Renal cortical epithelial cell (primary cell): ENCODE results near the gene GEMIN7. TPM values are rescaled to one million over a fixed set of nuclear protein-coding genes. Genes with fewer than 3 reads are reported as not detected.

ENCODE experiments used
- DNase-seq: peaks from one replicate; pipeline ENCODE4 v3.0.0-alpha.2; 2011; ENCODE audit warnings: low read depth
- total RNA-seq: library from RNA; depleted of rRNA; stranded (reverse); fragments of >200 nt; gene quantifications from 2 replicates; pipeline ENCODE4 v1.2.3, GENCODE V29; 2014

GEMIN7 gene
- total RNA-seq, 1 donor from 2014 or later: 21.5 TPM

DNA sequence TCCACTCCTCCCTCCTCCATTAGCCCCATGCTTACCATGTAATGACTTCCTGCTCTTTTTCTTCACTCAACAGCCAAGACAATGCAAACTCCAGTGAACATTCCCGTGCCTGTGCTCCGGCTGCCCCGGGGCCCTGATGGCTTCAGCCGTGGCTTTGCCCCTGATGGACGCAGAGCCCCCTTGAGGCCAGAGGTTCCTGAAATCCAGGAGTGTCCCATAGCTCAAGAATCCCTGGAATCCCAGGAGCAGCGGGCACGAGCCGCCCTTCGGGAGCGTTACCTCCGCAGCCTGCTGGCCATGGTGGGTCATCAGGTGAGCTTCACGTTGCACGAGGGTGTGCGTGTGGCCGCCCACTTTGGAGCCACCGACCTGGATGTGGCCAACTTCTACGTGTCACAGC lies 11.0 kb downstream of the GEMIN7 start:
- DNase-seq: no peak

DNA sequence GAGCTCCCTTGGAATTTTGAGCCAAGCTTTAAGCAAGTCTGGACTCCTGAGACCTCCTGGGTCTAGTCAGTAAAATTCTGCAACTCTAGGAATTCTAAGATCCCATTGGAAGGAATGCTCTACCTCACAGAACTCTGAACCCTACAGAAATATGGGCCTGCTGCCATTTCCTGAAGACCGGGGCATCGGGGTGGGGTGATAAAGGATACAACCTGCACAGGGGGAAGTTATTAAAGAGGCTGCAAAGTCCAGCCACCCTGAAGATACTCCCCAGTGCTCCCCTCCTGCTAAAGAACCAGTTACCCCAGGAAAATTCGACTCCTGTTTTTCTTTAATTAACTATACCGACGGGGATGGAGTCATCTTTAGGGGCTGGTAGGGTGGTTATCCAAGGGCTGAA lies 11.5 kb downstream of the GEMIN7 start:
- no peak for DNase-seq

DNA sequence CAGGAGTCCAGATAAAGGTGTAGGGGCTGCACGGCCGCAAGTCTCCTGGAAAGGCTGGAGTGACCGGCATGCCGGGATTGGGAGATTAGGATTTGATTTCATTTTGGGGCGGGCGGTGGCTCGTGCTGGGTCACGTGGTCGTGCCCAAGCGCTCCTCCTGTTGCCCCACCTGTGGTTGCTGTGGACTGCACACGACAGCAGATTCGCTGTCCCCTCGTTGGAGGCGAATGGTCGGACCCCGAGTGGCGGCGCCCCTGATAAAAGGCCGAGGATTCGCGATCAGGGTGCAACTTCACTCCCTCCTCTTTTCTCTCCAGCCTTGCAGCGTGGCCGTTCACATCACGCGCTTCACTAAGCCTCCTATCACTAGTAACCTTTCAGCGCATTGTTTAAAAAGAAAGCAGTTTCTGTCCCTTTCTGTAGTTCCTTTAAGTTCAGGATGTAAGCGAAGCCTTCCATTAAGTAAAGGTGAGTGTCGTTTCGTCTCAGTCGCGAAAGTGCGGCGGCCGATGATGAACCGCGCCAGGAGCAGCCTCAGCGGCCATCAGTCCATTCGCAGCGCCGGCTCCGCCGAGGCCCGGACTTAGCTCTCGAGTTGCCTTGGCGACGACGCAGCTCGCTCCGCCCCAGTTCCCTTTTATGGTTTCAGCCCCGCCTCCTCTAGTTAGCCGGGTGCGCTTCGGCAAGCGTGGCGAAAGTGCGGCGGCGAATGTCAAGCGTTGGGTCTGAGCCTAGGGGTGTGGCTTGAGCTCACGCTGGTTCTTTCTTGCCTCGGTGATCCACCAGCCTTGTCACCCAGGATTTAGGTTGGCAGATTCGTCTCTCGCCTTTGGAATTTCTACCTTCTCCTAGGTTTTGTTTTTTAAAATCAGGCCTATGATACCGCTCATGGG lies 12.2 kb downstream of the GEMIN7 start:
- peak; percentile 94 for DNase-seq

DNA sequence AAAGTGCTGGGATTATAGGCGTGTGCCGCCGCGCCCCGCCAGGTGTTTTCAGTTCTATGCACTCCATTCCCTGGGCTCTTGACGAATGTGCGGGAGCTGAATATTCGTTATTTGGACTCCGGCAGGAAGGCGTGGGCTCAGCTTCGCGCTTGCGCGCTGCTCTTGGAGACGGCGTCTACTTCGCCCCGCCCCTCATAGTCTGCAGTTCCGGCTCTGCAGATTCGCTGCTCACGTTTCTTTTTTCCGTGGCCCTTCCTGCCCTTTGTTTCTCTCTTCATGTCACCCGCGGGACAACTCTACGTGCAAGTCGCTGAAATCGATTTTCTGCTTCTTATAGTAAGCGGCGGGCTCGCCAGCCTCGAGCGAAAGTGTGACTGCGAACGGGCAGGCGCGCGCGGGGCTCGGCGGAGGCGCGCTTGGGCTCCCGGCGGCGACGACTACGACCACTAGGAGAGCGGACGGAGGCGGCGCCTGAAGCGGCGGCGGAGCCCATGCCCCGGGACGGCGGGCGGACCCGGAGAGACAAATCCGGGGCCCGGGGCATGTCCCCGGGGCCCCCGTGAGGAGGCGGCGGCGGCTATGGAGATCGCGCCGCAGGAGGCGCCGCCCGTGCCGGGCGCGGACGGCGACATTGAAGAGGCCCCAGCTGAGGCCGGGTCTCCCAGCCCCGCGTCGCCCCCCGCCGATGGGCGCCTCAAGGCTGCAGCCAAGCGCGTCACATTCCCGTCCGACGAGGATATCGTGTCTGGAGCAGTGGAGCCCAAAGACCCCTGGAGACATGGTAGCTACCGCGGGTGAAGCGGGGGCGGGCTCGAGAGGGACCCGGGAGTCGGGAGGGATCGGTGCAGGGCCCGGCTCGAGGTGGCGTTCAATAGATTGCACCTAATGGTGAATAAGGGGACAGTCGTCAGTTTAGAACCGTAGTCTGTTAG lies 14.0 kb downstream of the GEMIN7 start, which contains the start of gene PPP1R37:
PPP1R37 (plus strand) TSS at position 433 of the 932 bp plus-strand sequence; CDS start at position 580, 147 bp downstream.
- peak; percentile 95 for DNase-seq

DNA sequence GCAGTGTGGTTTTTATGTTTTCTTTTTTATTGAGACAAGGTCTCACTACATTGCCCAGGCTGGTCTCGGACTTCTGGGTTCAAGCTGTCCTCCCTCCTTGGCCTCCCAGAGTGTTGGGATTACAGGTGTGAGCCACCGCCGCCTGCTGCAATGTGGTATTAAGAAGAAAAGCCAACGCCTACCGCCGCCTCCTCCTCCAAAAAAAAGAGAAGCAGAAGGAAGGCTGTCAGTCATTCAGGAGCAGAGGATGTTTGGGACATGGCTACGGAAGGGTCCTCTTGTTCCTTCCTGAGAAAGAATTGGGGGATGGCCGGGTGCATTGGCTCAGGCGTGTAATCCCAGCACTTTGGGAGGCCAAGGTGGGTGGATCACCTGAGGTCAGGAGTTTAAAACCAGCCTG lies 15.1 kb downstream of the GEMIN7 start:
- DNase-seq: no peak

DNA sequence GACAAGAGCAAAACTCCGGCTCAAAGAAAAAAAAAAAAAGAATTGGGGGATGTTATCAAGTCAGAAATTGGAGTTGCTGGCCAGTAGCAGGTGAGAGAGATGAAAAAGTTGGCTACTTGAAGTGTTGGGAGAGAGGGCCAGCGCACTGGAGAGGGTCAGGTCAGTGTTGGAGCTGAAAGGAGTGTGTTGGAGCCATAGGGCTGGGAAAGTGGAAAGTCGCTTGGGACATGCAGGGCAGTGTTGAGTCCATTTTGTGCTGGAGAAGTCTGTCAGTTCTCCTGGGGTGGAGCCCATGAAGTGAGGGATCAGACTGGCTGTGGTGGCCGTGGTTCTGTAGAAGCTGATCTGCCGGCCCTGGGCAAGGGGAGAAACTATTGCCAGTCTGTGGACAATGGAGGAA lies 15.6 kb downstream of the GEMIN7 start:
- no peak for DNase-seq

DNA sequence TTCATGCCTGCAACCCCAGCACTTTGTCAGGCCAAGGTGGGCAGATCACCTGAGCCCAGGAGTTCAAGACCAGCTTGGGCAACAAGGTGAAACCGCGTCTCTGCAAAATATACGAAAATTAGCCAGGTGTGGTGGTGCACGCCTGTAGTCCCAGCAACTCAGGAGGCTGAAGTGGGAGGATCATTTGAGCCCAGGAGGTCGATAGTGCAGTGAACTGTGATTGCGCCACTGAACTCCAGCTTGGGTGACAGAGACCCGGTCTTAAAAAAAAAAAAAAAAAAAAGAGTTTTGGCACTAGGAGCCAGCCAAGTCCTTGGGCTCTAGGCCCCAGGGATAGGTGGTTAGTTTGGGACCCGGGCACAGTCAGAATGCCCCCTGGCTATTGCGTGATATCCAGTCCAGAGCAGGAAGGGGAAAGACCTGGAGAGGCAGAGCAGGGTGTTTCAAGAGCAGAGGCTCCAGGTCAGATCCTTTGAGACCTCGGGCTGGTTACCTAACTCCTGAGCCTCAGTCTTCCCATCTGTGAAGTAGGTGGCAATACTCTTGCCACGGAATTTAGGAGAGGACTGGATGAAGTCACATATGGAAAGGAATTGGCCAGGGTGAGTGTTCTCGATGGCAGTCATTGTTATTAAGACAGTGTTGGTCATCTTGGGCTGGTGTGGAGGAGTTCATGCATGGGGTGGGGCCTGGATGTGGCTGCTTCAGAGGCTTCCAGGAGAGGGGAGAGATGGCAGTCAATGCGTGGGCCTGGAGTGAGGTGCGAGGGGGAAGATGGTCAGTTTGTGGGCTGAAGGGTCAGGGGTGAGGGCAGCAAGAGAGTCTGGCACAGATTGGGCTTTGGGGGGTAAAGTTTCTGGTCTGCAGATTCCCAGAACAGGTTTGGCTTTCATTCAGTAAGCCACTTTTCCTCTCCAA lies 16.7 kb downstream of the GEMIN7 start:
- no peak for DNase-seq

GRCh38 chr19:45096700-45097099 lies 17.6 kb downstream of the GEMIN7 start:
- no peak for DNase-seq

DNA sequence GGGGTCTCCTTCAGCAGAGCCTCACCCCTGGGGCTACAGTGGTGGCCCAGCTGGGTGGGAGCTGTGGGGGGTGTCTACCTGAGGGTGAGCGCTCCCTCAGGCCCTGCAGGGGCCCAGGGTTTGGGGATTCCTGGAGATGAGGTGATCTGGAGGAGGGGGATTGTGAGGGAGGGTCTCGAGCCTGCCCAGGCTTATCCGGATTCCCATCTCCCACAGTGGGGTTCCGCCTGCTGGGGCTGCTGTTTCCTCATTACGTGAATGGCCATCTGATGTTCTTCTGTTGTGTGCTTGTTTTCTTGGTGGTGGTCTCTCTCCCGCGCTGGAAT lies 18.4 kb downstream of the GEMIN7 start:
- no peak for DNase-seq

DNA sequence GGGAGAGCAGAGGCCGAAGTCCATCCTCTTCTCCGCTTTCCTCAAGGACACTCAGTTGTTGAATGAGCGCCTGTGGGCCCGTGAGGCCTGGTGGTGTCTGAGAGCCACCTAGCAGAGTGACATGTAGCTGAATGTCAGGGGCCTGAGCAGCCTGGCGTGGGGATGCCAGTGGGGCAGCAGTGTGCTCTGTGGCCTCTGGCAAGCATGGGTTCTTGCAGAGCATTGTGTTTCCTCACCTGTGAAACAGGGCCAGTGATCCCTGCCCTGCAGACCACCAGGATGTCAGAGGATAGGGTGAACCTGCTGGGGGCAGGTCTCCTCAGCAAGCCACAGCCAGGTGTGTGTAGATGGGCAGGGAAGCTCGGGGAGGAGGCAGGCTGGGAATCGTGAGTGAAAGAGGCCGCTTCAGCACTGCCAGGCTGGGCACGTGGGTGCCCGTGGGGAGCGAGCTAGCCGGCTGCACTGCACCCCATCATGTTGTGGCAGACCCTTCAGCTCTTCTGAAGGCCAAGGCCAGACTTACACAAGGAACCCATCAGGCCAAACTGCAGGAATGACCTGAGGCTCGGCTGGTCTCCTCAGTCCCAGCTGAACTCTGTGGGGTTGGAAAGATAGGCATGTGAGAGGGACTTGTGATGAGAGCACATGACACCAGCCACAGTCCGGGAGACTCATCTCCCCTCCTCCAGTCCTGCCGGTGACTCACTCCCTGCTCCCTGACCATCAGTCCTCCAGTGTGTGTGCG lies 18.9 kb downstream of the GEMIN7 start:
- peak; percentile 95 for DNase-seq

DNA sequence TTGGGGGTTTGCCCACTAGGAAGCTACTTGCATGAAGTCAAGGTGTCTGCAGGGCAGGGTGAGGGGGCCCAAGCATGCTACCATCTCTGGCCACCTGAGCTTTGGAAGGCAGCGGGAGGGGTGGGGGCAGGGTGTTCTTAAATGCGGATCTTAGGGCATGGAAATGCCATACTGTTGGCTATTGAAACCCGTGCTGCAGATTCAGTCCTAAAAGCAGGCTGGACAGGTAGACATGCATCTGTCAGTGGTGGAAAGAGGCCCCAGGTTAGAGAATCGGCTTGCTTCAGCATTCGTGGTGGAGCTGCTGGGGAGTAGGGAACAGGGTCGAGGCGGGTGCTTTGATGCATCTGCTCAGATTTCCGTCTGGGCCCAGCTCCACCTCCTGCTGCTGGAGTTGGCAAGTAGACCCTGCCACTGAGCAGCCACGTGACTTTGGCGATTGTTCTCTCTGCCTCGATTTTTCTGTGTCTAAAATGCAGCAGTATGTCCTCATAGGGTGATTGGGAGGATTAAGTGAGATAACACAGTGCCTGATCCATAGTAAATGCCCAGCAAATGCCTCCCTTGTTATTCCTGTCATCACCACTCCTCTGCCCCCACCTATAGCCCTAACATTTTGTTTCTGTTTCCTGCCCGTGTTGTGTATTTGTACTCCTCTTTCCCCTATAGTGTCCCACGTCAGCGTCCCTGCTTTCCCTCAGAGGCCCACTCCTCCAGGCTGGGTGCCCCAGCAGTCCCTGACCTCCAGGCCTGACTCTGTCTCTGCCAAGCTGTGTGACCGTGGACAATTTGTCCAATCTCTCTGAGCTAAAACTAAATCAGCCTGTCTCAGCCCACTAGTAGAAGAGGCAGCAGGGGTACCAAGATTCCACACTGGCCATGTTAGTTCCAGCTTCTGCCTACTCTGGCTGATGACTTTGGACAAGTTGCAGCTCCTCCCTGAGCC lies 19.7 kb downstream of the GEMIN7 start:
- no peak for DNase-seq

GRCh38 chr19:45099467-45100191 lies 20.6 kb downstream of the GEMIN7 start:
- peak; percentile 32 for DNase-seq

DNA sequence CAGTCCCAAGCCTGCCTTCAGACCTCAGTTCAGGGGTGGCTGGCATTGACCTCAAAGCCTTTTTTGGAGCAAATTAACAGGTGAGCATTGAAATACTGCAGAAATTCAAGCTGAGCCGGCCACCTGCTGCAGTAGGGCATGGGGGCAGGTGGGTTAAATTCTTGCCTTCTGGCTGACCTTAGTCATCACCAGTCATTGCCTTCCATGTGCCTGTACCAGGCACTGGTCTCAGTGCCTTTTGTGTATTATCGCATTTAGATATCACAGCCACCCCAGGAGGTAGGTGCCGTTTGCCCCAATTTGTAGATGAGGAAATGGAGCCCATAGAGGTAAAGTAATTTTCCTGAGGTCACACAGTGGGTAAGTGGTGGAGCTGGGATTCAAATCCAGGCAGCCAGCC lies 21.1 kb downstream of the GEMIN7 start:
- DNase-seq: peak; percentile 7

GRCh38 chr19:45100846-45101252 lies 21.8 kb downstream of the GEMIN7 start:
- peak; percentile 62 for DNase-seq

DNA sequence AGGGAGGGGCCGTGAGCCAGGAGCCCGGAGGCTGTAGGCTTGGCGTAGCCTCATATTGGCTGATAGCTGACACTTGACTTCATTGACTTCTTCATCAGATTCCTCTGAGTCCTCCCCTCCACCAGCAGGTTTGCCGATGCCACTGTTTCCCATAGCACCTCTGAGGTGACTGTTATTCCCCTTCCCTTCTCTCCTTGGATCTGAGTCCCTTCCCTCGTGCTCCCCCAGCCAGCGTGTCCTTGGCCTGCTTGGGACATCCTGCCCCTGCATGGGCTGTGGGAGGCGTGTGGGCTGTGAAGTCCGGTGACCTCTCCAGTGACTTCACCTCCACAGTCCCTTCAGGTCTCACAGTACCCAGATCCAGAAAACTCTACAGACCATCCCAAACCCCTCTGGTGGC lies 22.7 kb downstream of the GEMIN7 start:
- DNase-seq: no peak

GRCh38 chr19:45102481-45102880 lies 23.4 kb downstream of the GEMIN7 start:
- no peak for DNase-seq

DNA sequence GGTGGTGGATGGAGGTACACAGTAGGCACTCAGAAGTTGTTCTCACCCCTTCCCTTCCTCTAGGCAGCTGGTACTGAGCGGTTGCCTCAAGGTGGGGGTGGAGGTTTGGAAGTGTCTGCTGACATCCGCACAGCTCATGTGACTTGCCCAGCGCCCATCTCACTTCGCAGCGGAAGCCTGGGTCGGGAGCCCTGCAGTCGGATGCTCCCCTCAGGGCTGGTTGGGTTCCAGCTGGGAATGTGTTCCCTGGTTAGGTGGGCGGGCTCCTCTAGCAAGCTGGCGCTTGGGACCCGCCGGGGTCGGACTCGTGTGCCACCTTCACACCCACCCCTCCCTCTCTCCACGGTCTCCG lies 24.1 kb downstream of the GEMIN7 start:
- DNase-seq: peak; percentile 23

- DNase-seq: peak; percentile 60
Observed at GRCh38 chr19:45103508-45104319, 24.7 kb downstream of the GEMIN7 start.
